LNCaP clone FGC (cell line): ENCODE data around the gene ALDH1A1.
"Not testable (repeated sequence)": the region's sequence is repeated elsewhere in the genome, so short reads cannot be mapped to it uniquely, and the experiment has no call there.

Experiments used
- DNase-seq: peaks from one replicate; pipeline ENCODE4 v3.0.0-alpha.2; 2011; ENCODE audit warnings: low read depth
- H3K4me3 ChIP-seq: 2 replicates; pipeline ENCODE4 v1.5.1; 2011; ENCODE audit warnings: mild to moderate bottlenecking, low read depth, low read length, control low read depth
- CTCF ChIP-seq: IDR thresholded peaks from 2 replicates; pipeline ENCODE4 v1.5.1; 2012; ENCODE audit warnings: mild to moderate bottlenecking; ENCODE audit not compliant: control insufficient read depth, insufficient read depth; ENCODE audit errors: extremely low read depth

ALDH1A1 gene

GRCh38 chr9:72946821-72947220 is 6.0 kb downstream of the ALDH1A1 start:
- H3K4me3 ChIP-seq: no peak overlapping the region
- no peak for TF ChIP-seq CTCF
- no peak for DNase-seq

- DNase-seq: no peak
- no peak overlapping the region for H3K4me3 ChIP-seq
- TF ChIP-seq CTCF: no peak
Observed at GRCh38 chr9:72946318-72946717, 6.5 kb downstream of the ALDH1A1 start.

- TF ChIP-seq CTCF: no peak
- no peak for DNase-seq
- H3K4me3 ChIP-seq: no peak overlapping the region
Observed at GRCh38 chr9:72945391-72945790, 7.5 kb downstream of the ALDH1A1 start.

GRCh38 chr9:72943844-72944462 is 8.9 kb downstream of the ALDH1A1 start:
- DNase-seq: no peak
- TF ChIP-seq CTCF: no peak
- no peak overlapping the region for H3K4me3 ChIP-seq

- no peak overlapping the region for H3K4me3 ChIP-seq
- DNase-seq: no peak
- no peak for TF ChIP-seq CTCF
Observed at GRCh38 chr9:72942451-72942850, 10.4 kb downstream of the ALDH1A1 start.

GRCh38 chr9:72939581-72939980 is 13.3 kb downstream of the ALDH1A1 start:
- not testable (repeated sequence) for H3K4me3 ChIP-seq, DNase-seq

GRCh38 chr9:72937545-72937944 is 15.3 kb downstream of the ALDH1A1 start:
- no peak for TF ChIP-seq CTCF
- DNase-seq: no peak
- H3K4me3 ChIP-seq: no peak overlapping the region
